HepG2 (cell line): ENCODE results near the gene GRIP1. TPM values are rescaled to one million over a fixed set of nuclear protein-coding genes. Genes with fewer than 3 reads are reported as not detected.

ENCODE experiments used
- ARID3A ChIP-seq: IDR thresholded peaks from 2 replicates; pipeline ENCODE4 v1.6.1; 2012; ENCODE audit warnings: low read depth, low read length, improper control_type of control experiment
- ARNT ChIP-seq: fragments of 450-650 bp; IDR thresholded peaks from 2 replicates; pipeline ENCODE4 v1.6.1; 2017
- CENPX ChIP-seq: sonication (generic); formaldehyde crosslinking; IDR thresholded peaks from 2 replicates; pipeline ENCODE4 v1.9.0; 2021; ENCODE audit warnings: mild to moderate bottlenecking, missing genetic modification reagents, moderate library complexity
- CREB1 ChIP-seq, 2 experiments: fragments of 450-650 bp in 1 of 2; IDR thresholded peaks; 2 replicates each; pipeline ENCODE4 v1.6.1; 2016 to 2017; ENCODE audit warnings: control low read depth in 1 of 2, mild to moderate bottlenecking in 1 of 2, missing compliant biosample characterization in 1 of 2, missing genetic modification characterization in 1 of 2
- ETV5 ChIP-seq: IDR thresholded peaks from 2 replicates; pipeline ENCODE4 v1.6.1; 2018; ENCODE audit warnings: missing biosample characterization, missing genetic modification reagents, inconsistent platforms, borderline replicate concordance
- HNRNPH1 ChIP-seq: fragments of 200-400 bp; formaldehyde crosslinking; optimal IDR thresholded peaks from 2 replicates; pipeline ENCODE3; 2017; ENCODE audit warnings: mild to moderate bottlenecking, low read depth, low read length
- HOXA3 ChIP-seq: sonication (generic); formaldehyde crosslinking; IDR thresholded peaks from 2 replicates; pipeline ENCODE4 v1.5.0; 2020; ENCODE audit warnings: missing genetic modification reagents
- MYPOP ChIP-seq: sonication (generic); formaldehyde crosslinking; IDR thresholded peaks from 2 replicates; pipeline ENCODE4 v1.8.1; 2023; ENCODE audit warnings: mild to moderate bottlenecking, moderate library complexity, missing genetic modification reagents
- NCOA1 ChIP-seq: sonication (generic); formaldehyde crosslinking; IDR thresholded peaks from 2 replicates; pipeline ENCODE4 v1.9.0; 2021; ENCODE audit warnings: missing genetic modification reagents
- NFATC3 ChIP-seq: sonication (generic); formaldehyde crosslinking; IDR thresholded peaks from 2 replicates; pipeline ENCODE4 v1.5.1; 2020; ENCODE audit warnings: mild to moderate bottlenecking, missing genetic modification reagents
- NFIC ChIP-seq: IDR thresholded peaks from 2 replicates; pipeline ENCODE4 v1.6.1; 2012; ENCODE audit warnings: mild to moderate bottlenecking, low read length, inconsistent platforms
- PREB ChIP-seq: sonication (generic); formaldehyde crosslinking; IDR thresholded peaks from 2 replicates; pipeline ENCODE4 v1.4.0; 2020; ENCODE audit warnings: missing genetic modification reagents
- REXO4 ChIP-seq: sonication (generic); formaldehyde crosslinking; IDR thresholded peaks from 2 replicates; pipeline ENCODE4 v1.8.0; 2022; ENCODE audit warnings: missing genetic modification reagents, mild to moderate bottlenecking, borderline replicate concordance
- SMC3 ChIP-seq: IDR thresholded peaks from 2 replicates; pipeline ENCODE4 v1.6.1; 2011; ENCODE audit warnings: low read length, improper control_type of control experiment
- SNRNP70 ChIP-seq: fragments of 200-400 bp; formaldehyde crosslinking; IDR thresholded peaks from 2 replicates; pipeline ENCODE4 v1.6.1; 2017; ENCODE audit warnings: mild to moderate bottlenecking, low read depth, low read length, moderate library complexity
- SRSF4 ChIP-seq: fragments of 200-400 bp; formaldehyde crosslinking; IDR thresholded peaks from one replicate; pipeline ENCODE4 v1.6.1; 2018; ENCODE audit warnings: mild to moderate bottlenecking, low read depth, low read length, moderate library complexity; ENCODE audit not compliant: poor library complexity, severe bottlenecking
- ZBTB20 ChIP-seq: sonication (generic); formaldehyde crosslinking; IDR thresholded peaks from 2 replicates; pipeline ENCODE4 v1.8.1; 2023; ENCODE audit warnings: missing genetic modification reagents, low read depth, mild to moderate bottlenecking, borderline replicate concordance
- ZBTB46 ChIP-seq: sonication (generic); formaldehyde crosslinking; IDR thresholded peaks from 2 replicates; pipeline ENCODE4 v1.4.0; 2020; ENCODE audit warnings: mild to moderate bottlenecking, missing genetic modification reagents, borderline replicate concordance
- ZFP41 ChIP-seq: sonication (generic); formaldehyde crosslinking; IDR thresholded peaks from 2 replicates; pipeline ENCODE4 v1.4.0; 2020; ENCODE audit warnings: mild to moderate bottlenecking, missing genetic modification reagents, borderline replicate concordance
- ZNF143 ChIP-seq: sonication (generic); formaldehyde crosslinking; IDR thresholded peaks from 2 replicates; pipeline ENCODE4 v1.4.0; 2020; ENCODE audit warnings: missing genetic modification reagents
- ZNF280B ChIP-seq: sonication (generic); formaldehyde crosslinking; IDR thresholded peaks from 2 replicates; pipeline ENCODE4 v1.5.0; 2020; ENCODE audit warnings: missing genetic modification reagents, mild to moderate bottlenecking, borderline replicate concordance
- ZNF446 ChIP-seq: sonication (generic); formaldehyde crosslinking; IDR thresholded peaks from 2 replicates; pipeline ENCODE4 v1.5.0; 2020; ENCODE audit warnings: mild to moderate bottlenecking, missing genetic modification reagents
- polyA plus RNA-seq, 8 experiments: library from polyadenylated mRNA; depleted of rRNA in 3 of 8; stranded (reverse) in 7 of 8; unstranded in 1 of 8; fragments of >200 nt; fragmentation: Illumina TruSeq in 4 of 8; extraction: Trizol in 4 of 8; gene quantifications; 2 replicates each; pipeline versions ENCODE4 v1.2.1 to v1.2.3, GENCODE V29; 2011 to 2016; ENCODE audit warnings: low read depth in 4 of 8, missing spikeins in 1 of 8, mixed read lengths in 1 of 8; ENCODE audit not compliant: insufficient read depth in 1 of 8
- total RNA-seq, 5 experiments: library from RNA; depleted of rRNA; stranded (reverse); fragments of >200 nt; fragmentation: Illumina TruSeq; extraction: Trizol; gene quantifications; 2 replicates each; pipeline ENCODE4 v1.2.3, GENCODE V29; 2016; ENCODE audit warnings: low read depth in 1 of 5

The GRIP1 gene
- total and polyA plus RNA-seq, 2 of the 13 experiments (the other 11 are each of a cell fraction or from before 2014, with no cell fraction given): not detected

GRCh38 chr12:66301944-66302826 is 376.7 kb downstream of the GRIP1 start, which contains the start of gene HELB (continued):
- TF ChIP-seq ZBTB46 (CRISPR knock-in tag) (no peak), ETV5 (no peak), PREB (CRISPR knock-in tag) (no peak), SRSF4 (no peak), CREB1 (IDR thresholded peaks at IDR 0.05) (no peak), CREB1 (CRISPR knock-in tag; IDR thresholded peaks at IDR 0.05) (peak; percentile 73), NFIC (no peak), REXO4 (CRISPR knock-in tag) (no peak), ARID3A (no peak), ZBTB20 (CRISPR knock-in tag) (no peak), NCOA1 (CRISPR knock-in tag) (peak; percentile 51; the same call in 1 of the 2 replicates), NFATC3 (CRISPR knock-in tag) (no peak), SNRNP70 (no peak), CENPX (CRISPR knock-in tag) (no peak), HNRNPH1 (no peak), HOXA3 (CRISPR knock-in tag) (peak; percentile 59), ARNT (no peak), SMC3 (no peak), ZNF446 (CRISPR knock-in tag) (no peak), MYPOP (CRISPR knock-in tag) (0 out of 2 replicates have a peak, but pooled peaks have one; percentile 35), ZFP41 (no peak), ZNF143 (CRISPR knock-in tag) (peak; percentile 18; the same call in 1 of the 2 replicates), ZNF280B (CRISPR knock-in tag) (no peak)
